Fibroblast of lung (primary cell): ENCODE measurements around the gene DCDC2. TPM values are rescaled to one million over a fixed set of nuclear protein-coding genes. Genes with fewer than 3 reads are reported as not detected.
A peak's percentile ranks its signal among the peaks of the same experiment; 100 is the strongest.

Source experiments
- DNase-seq, 2 donors: peaks; one replicate each; pipeline versions ENCODE4 v3.0.0 to v3.0.0-alpha.2; 2010; ENCODE audit warnings: low read depth in 2 of 2
- H2AFZ ChIP-seq: 2 replicates; pipeline ENCODE4 v1.5.1; 2012; ENCODE audit warnings: low read length, control low read depth, inconsistent platforms
- H3K27ac ChIP-seq: 2 replicates; pipeline ENCODE4 v1.5.1; 2011; ENCODE audit warnings: low read length, control low read depth; ENCODE audit not compliant: insufficient read depth
- H3K27me3 ChIP-seq: 2 replicates; pipeline ENCODE4 v1.5.1; 2011; ENCODE audit warnings: mild to moderate bottlenecking, low read length; ENCODE audit not compliant: control insufficient read depth, insufficient read depth
- H3K36me3 ChIP-seq: 2 replicates; pipeline ENCODE4 v1.5.1; 2011; ENCODE audit warnings: low read length; ENCODE audit not compliant: control insufficient read depth, insufficient read depth
- H3K4me1 ChIP-seq: 2 replicates; pipeline ENCODE4 v1.5.1; 2011; ENCODE audit warnings: low read length; ENCODE audit not compliant: control insufficient read depth, insufficient read depth; ENCODE audit errors: extremely low read depth
- H3K4me2 ChIP-seq: 2 replicates; pipeline ENCODE4 v1.5.1; 2011; ENCODE audit warnings: low read length, control low read depth; ENCODE audit not compliant: insufficient read depth; ENCODE audit errors: extremely low read depth
- H3K4me3 ChIP-seq, 4 experiments: fragments of 200-600 bp in 1 of 4; sonication (generic) in 1 of 4; replicated peaks in 1 of 4; 2 replicates each; pipeline ENCODE4 v1.5.1; 2011 to 2016; ENCODE audit warnings: low read length in 4 of 4, low read depth in 3 of 4, mild to moderate bottlenecking in 3 of 4, control low read depth in 2 of 4, inconsistent platforms in 1 of 4, mixed read lengths in 1 of 4; ENCODE audit not compliant: insufficient read depth in 1 of 4; ENCODE audit errors: control extremely low read depth in 1 of 4
- H3K79me2 ChIP-seq: 2 replicates; pipeline ENCODE4 v1.5.1; 2012; ENCODE audit warnings: mild to moderate bottlenecking, low read length, inconsistent platforms; ENCODE audit not compliant: control insufficient read depth, insufficient read depth
- H3K9ac ChIP-seq: 2 replicates; pipeline ENCODE4 v1.5.1; 2011; ENCODE audit warnings: mild to moderate bottlenecking, low read length, control low read depth; ENCODE audit not compliant: insufficient read depth
- H3K9me3 ChIP-seq: 2 replicates; pipeline ENCODE4 v1.5.1; 2012; ENCODE audit warnings: low read depth, low read length; ENCODE audit not compliant: control insufficient read depth, insufficient read depth
- H4K20me1 ChIP-seq: 2 replicates; pipeline ENCODE4 v1.5.1; 2011; ENCODE audit warnings: low read length; ENCODE audit not compliant: control insufficient read depth, insufficient read depth; ENCODE audit errors: extremely low read depth
- EZH2 ChIP-seq: IDR thresholded peaks from 2 replicates; pipeline ENCODE4 v1.5.1; 2012; ENCODE audit warnings: low read length, control low read depth, mild to moderate bottlenecking; ENCODE audit errors: missing control alignments
- polyA plus RNA-seq, 2 donors: library from polyadenylated mRNA; depleted of rRNA in 1 of 2; stranded (reverse) in 1 of 2; unstranded in 1 of 2; fragments of >200 nt; gene quantifications; 2 replicates each; pipeline ENCODE4 v1.2.1, GENCODE V29; 2011 to 2012; ENCODE audit warnings: missing spikeins in 1 of 2
- total RNA-seq: library from RNA; depleted of rRNA; stranded (reverse); fragments of >200 nt; gene quantifications from 2 replicates; pipeline ENCODE4 v1.2.1, GENCODE V29; 2014
- TF ChIP-seq, protein P1 (sequence below), 2 donors: IDR thresholded peaks in 1 of 2; conservative IDR thresholded peaks in 1 of 2; 1 replicate in 1 of 2; 2 replicates in 1 of 2; pipeline ENCODE4 v1.5.1; 2011 to 2012; ENCODE audit warnings: low read length in 2 of 2, control low read depth in 1 of 2, inconsistent platforms in 1 of 2, low read depth in 1 of 2, mild to moderate bottlenecking in 1 of 2

The DCDC2 gene
- total and polyA plus RNA-seq, 2 donors (not counting 1 experiment from before 2014, with no cell fraction given): 0.01 TPM; not detected in 1

DNA sequence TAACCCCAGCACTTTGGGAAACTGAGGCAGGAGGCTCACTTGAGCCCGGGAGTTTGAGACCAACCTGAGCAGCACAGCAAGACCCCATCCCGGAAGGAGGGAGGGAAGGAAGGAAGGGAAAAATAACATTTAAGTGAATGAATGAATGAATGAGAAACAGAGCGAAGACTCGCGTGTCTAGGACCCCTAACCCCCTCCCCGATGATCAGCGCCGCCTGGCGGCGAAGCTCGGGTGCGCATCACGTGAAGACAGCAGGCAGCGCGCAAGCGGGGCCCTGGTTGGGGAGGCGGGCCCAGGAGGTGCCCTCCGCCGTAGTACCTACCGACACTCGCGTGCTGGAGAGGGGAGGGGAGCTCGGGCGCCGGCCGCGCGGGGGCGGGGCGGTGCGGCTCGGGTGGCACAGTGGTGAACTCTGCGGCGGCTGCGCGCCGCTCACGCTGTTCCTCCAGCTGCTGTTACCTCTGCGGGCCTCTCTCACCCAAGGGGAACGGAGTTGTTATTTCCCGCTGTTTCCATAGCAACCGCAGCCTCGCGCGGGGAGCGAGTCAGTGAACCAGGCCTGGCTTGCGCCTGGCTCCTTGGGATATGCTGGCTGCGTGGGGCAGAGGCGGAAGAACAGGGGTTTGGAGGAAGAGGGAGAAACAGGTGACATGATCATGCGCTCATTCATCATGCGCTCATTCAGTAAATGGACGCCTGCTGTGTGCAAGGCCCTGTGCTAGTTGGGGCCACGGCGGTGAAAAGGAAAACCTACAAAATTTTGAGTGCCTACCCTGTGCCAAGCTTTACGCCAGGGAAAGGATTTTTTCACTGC, 2.0 kb upstream of the DCDC2 start:
- Histone ChIP-seq H3K4me3 (peak overlapping the region; percentile 51 to 62 (median 56)), H3K27me3 (peaks cover 12% of the 10 kb centered on the region), H3K79me2 (no peaks in the 10 kb centered on the region), H2AFZ (peak overlapping the region; percentile 73), H3K9me3 (no peaks in the 10 kb centered on the region), H3K9ac (peak overlapping the region; percentile 46), H3K4me1 (no peaks in the 10 kb centered on the region), H3K27ac (no peak overlapping the region), H4K20me1 (no peaks in the 10 kb centered on the region), H3K4me2 (peak overlapping the region; percentile 90), H3K36me3 (no peaks in the 10 kb centered on the region)
- TF ChIP-seq, protein P1, sequence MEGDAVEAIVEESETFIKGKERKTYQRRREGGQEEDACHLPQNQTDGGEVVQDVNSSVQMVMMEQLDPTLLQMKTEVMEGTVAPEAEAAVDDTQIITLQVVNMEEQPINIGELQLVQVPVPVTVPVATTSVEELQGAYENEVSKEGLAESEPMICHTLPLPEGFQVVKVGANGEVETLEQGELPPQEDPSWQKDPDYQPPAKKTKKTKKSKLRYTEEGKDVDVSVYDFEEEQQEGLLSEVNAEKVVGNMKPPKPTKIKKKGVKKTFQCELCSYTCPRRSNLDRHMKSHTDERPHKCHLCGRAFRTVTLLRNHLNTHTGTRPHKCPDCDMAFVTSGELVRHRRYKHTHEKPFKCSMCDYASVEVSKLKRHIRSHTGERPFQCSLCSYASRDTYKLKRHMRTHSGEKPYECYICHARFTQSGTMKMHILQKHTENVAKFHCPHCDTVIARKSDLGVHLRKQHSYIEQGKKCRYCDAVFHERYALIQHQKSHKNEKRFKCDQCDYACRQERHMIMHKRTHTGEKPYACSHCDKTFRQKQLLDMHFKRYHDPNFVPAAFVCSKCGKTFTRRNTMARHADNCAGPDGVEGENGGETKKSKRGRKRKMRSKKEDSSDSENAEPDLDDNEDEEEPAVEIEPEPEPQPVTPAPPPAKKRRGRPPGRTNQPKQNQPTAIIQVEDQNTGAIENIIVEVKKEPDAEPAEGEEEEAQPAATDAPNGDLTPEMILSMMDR (conservative IDR thresholded peaks at IDR 0.05 in 1 of 2, IDR thresholded peaks at IDR 0.05 in 1 of 2; ENCODE audit: low read depth in 1 of 2, low read length in 2 of 2): peak; percentile 80 to 92
- TF ChIP-seq EZH2: no peak
- DNase-seq: peak; percentile 64 to 80

DNA sequence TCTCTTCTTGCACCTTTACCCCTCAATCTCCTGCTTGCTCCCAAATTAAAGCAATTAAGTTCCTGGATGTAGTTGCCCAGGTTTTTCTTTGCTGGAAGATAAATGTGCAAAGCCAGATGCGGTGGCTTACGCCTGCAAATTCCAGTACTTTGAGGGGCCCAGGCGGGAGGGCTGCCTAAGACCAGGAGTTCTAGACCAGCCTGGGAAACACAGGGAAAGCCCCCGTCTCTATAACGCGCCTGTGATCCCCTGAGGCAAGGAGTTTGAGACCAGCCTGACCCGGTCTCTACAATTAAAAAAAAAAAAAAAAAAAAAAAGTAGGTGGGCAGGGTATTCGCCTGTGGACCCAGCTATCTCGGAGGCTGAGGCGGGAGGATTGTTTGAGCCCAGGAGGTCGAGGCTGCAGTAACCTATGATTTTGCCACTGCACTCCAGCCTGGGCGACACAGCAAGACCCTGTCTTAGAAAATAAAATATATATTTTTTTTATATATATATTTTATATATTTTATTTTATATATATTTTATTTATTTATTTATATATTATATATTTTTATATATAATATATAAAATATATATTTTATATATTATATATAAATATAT, 461 bp upstream of the DCDC2 start:
- DNase-seq: no peak
- Histone ChIP-seq H3K36me3 (no peaks in the 10 kb centered on the region), H2AFZ (no peak overlapping the region), H4K20me1 (no peaks in the 10 kb centered on the region), H3K4me3 (peak overlapping the region in 1 of 4 experiments; percentile 35), H3K4me2 (peak overlapping the region; percentile 59), H3K9me3 (no peaks in the 10 kb centered on the region), H3K4me1 (no peaks in the 10 kb centered on the region), H3K79me2 (no peaks in the 10 kb centered on the region), H3K9ac (no peak overlapping the region), H3K27ac (no peak overlapping the region), H3K27me3 (peaks cover 12% of the 10 kb centered on the region)
- no peak for TF ChIP-seq EZH2
- TF ChIP-seq, protein P1 (conservative IDR thresholded peaks at IDR 0.05 in 1 of 2, IDR thresholded peaks at IDR 0.05 in 1 of 2; ENCODE audit: low read depth in 1 of 2, low read length in 2 of 2): no peak

DNA sequence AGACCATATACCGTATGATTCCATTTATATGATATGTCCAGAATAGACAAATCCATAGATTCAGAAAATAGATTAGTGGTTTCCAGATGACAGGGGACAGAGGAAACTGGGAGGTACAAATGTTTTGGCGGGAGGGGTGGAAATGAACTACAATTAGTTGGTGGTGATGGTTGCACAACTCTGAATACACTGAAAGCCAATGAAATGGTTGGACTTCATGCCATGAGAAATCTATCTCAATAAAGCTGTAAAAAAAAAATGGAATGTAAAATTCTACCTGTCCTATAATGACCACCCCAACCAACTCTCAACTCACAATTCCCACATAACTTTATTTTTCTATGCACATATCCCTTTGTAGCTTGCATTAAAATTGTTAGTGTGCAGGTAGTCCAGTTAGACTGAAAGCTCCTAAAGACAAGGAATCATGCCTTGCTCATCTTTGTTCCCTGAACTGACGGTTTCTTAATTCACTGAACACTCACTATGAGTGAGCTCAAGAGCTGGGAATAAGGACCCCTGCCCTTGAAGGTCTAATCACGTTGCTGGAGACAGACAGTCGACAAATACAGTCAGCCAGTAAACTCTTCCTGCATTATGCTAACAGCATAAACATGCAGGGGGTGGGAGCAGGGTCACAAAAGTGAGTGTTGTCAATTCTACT, 1.4 kb downstream of the DCDC2 start:
- Histone ChIP-seq H3K79me2 (no peaks in the 10 kb centered on the region), H2AFZ (no peak overlapping the region), H3K27ac (no peak overlapping the region), H4K20me1 (no peaks in the 10 kb centered on the region), H3K4me1 (no peaks in the 10 kb centered on the region), H3K36me3 (no peaks in the 10 kb centered on the region), H3K9me3 (no peaks in the 10 kb centered on the region), H3K27me3 (peaks cover 12% of the 10 kb centered on the region), H3K9ac (no peak overlapping the region), H3K4me2 (no peak overlapping the region), H3K4me3 (no peak overlapping the region)
- DNase-seq: no peak
- no peak for TF ChIP-seq EZH2
- TF ChIP-seq, protein P1 (conservative IDR thresholded peaks at IDR 0.05 in 1 of 2, IDR thresholded peaks at IDR 0.05 in 1 of 2; ENCODE audit: low read depth in 1 of 2, low read length in 2 of 2): no peak
